CD4-positive, alpha-beta memory T cell (primary cell): ENCODE results near the gene UBE2E2. TPM values are rescaled to one million over a fixed set of nuclear protein-coding genes. Genes with fewer than 3 reads are reported as not detected.

Experiments
- CTCF ChIA-PET: fragments of 350-600 bp; sonication (Branson Sonifier 250); formaldehyde crosslinking; loops from one replicate; lab custom pipeline; 2021; ENCODE audit warnings: inconsistent platforms; ENCODE audit not compliant: partially characterized antibody; lab: Charles Lee
- POLR2A ChIA-PET: fragments of 350-600 bp; sonication (Branson Sonifier 250); formaldehyde crosslinking; loops from one replicate; lab custom pipeline; 2021; ENCODE audit not compliant: partially characterized antibody; lab: Charles Lee
- DNase-seq, 5 donors: peaks; one replicate each; pipeline versions ENCODE4 v3.0.0 to v3.0.0-alpha.2; 2020 to 2022; ENCODE audit warnings: mixed read lengths in 1 of 5
- H3K27ac ChIP-seq: one replicate; pipeline ENCODE4 v1.7.0; 2013; ENCODE audit warnings: low read depth, low read length
- H3K27me3 ChIP-seq: 2 replicates; pipeline ENCODE4 v1.7.0; 2013; ENCODE audit warnings: mild to moderate bottlenecking, low read length, moderate library complexity; ENCODE audit not compliant: insufficient read depth
- H3K36me3 ChIP-seq: 2 replicates; pipeline ENCODE4 v1.7.0; 2013; ENCODE audit warnings: mild to moderate bottlenecking, low read length, moderate library complexity; ENCODE audit not compliant: insufficient read depth
- H3K4me1 ChIP-seq: 2 replicates; pipeline ENCODE4 v1.7.0; 2013; ENCODE audit warnings: mild to moderate bottlenecking, low read length, moderate library complexity; ENCODE audit not compliant: insufficient read depth
- H3K4me3 ChIP-seq, 2 donors: one replicate each; pipeline ENCODE4 v1.7.0; 2013; ENCODE audit warnings: low read length in 2 of 2, mild to moderate bottlenecking in 1 of 2
- H3K9me3 ChIP-seq, 2 donors: one replicate each; pipeline ENCODE4 v1.7.0; 2013; ENCODE audit warnings: low read length in 2 of 2, control low read depth in 1 of 2; ENCODE audit not compliant: control insufficient read depth in 1 of 2
- H3K27ac Mint-ChIP-seq, 7 donors: one replicate each; pipeline ENCODE4 v1.8.0; 2020 to 2021; ENCODE audit warnings: mixed read lengths in 7 of 7, mild to moderate bottlenecking in 6 of 7, inconsistent platforms in 3 of 7, moderate library complexity in 3 of 7
- H3K27me3 Mint-ChIP-seq, 2 donors: one replicate each; pipeline ENCODE4 v1.8.0; 2020 to 2021; ENCODE audit warnings: mixed read lengths in 2 of 2
- H3K36me3 Mint-ChIP-seq, 2 donors: one replicate each; pipeline ENCODE4 v1.8.0; 2020 to 2021; ENCODE audit warnings: mixed read lengths in 2 of 2, inconsistent platforms in 1 of 2, mild to moderate bottlenecking in 1 of 2
- H3K4me1 Mint-ChIP-seq, 4 donors: one replicate each; pipeline ENCODE4 v1.8.0; 2020 to 2021; ENCODE audit warnings: mixed read lengths in 4 of 4, mild to moderate bottlenecking in 1 of 4
- H3K4me3 Mint-ChIP-seq, 8 donors: one replicate each; pipeline ENCODE4 v1.8.0; 2020 to 2021; ENCODE audit warnings: mixed read lengths in 8 of 8, mild to moderate bottlenecking in 7 of 8, moderate library complexity in 6 of 8, inconsistent platforms in 3 of 8
- H3K9me3 Mint-ChIP-seq, 8 donors: one replicate each; pipeline ENCODE4 v1.8.0; 2020 to 2021; ENCODE audit warnings: mixed read lengths in 8 of 8, mild to moderate bottlenecking in 5 of 8, inconsistent platforms in 3 of 8, moderate library complexity in 1 of 8
- intact Hi-C: fragments of 100-400 bp; cut with micrococcal nuclease; formaldehyde crosslinking; loops from one replicate; pipeline ENCODE4 v1.15.1; 2023
- polyA plus RNA-seq, 2 donors: library from polyadenylated mRNA; unstranded; fragments of 300-500 nt; fragmentation: Illumina TruSeq; gene quantifications; one replicate each; pipeline ENCODE4 v1.2.3, GENCODE V29; 2021
- total RNA-seq, 2 experiments: library from RNA; stranded (reverse); gene quantifications; one replicate each; pipeline ENCODE4 v1.2.3, GENCODE V29; 2021

Gene UBE2E2
- total and polyA plus RNA-seq, 4 experiments from 2014 or later: 1.3 to 4.7 (median 3.1) TPM

GRCh38 chr3:23262766-23263165, 59.6 kb downstream of the UBE2E2 start:
- no peak overlapping the region for H3K4me3 Mint-ChIP-seq
- no peaks in the 10 kb centered on the region for H3K36me3 Mint-ChIP-seq
- no peaks in the 10 kb centered on the region for H3K4me1 Mint-ChIP-seq
- no peak overlapping the region for H3K27ac Mint-ChIP-seq
- intact Hi-C loops: no loop called here
- no peaks in the 10 kb centered on the region for H3K36me3 ChIP-seq
- H3K9me3 ChIP-seq: no peaks in the 10 kb centered on the region
- ChIA-PET POLR2A (no interaction called here), CTCF (no interaction called here)
- no peaks in the 10 kb centered on the region for H3K27me3 Mint-ChIP-seq
- no peaks in the 10 kb centered on the region for H3K4me1 ChIP-seq
- H3K27ac ChIP-seq: no peak overlapping the region
- no peak overlapping the region for H3K4me3 ChIP-seq
- DNase-seq: no peak
- no peaks in the 10 kb centered on the region for H3K27me3 ChIP-seq
- peaks cover 0 to 12% (median 4%) of the 10 kb centered on the region in 8 donors for H3K9me3 Mint-ChIP-seq

GRCh38 chr3:23263796-23264195, 60.7 kb downstream of the UBE2E2 start:
- Histone ChIP-seq H3K9me3 (no peaks in the 10 kb centered on the region), H3K36me3 (no peaks in the 10 kb centered on the region), H3K4me1 (no peaks in the 10 kb centered on the region), H3K4me3 (no peak overlapping the region), H3K27me3 (no peaks in the 10 kb centered on the region), H3K27ac (no peak overlapping the region)
- Mint-ChIP-seq H3K27me3 (no peaks in the 10 kb centered on the region), H3K36me3 (no peaks in the 10 kb centered on the region), H3K4me3 (no peak overlapping the region), H3K4me1 (no peaks in the 10 kb centered on the region), H3K9me3 (peaks cover 0 to 12% (median 4%) of the 10 kb centered on the region in 8 donors), H3K27ac (no peak overlapping the region)
- no peak for DNase-seq
- ChIA-PET POLR2A (no interaction called here), CTCF (no interaction called here)
- intact Hi-C loops: no loop called here

GRCh38 chr3:23264413-23264812, 61.3 kb downstream of the UBE2E2 start:
- H3K27me3 Mint-ChIP-seq: no peaks in the 10 kb centered on the region
- Histone ChIP-seq H3K4me1 (no peaks in the 10 kb centered on the region), H3K27me3 (no peaks in the 10 kb centered on the region), H3K4me3 (no peak overlapping the region), H3K27ac (no peak overlapping the region), H3K9me3 (no peaks in the 10 kb centered on the region), H3K36me3 (no peaks in the 10 kb centered on the region)
- ChIA-PET POLR2A (no interaction called here), CTCF (no interaction called here)
- no peak overlapping the region for H3K27ac Mint-ChIP-seq
- H3K4me1 Mint-ChIP-seq: no peaks in the 10 kb centered on the region
- no peak overlapping the region for H3K4me3 Mint-ChIP-seq
- H3K9me3 Mint-ChIP-seq: peaks cover 0 to 12% (median 4%) of the 10 kb centered on the region in 8 donors
- intact Hi-C loops: no loop called here
- H3K36me3 Mint-ChIP-seq: no peaks in the 10 kb centered on the region
- no peak for DNase-seq

- Histone ChIP-seq H3K4me3 (no peak overlapping the region), H3K27me3 (no peaks in the 10 kb centered on the region), H3K4me1 (no peaks in the 10 kb centered on the region), H3K9me3 (no peaks in the 10 kb centered on the region), H3K27ac (no peak overlapping the region), H3K36me3 (no peaks in the 10 kb centered on the region)
- H3K4me3 Mint-ChIP-seq: no peak overlapping the region
- ChIA-PET POLR2A (no interaction called here), CTCF (no interaction called here)
- no peaks in the 10 kb centered on the region for H3K36me3 Mint-ChIP-seq
- H3K4me1 Mint-ChIP-seq: no peaks in the 10 kb centered on the region
- peaks cover 0 to 14% (median 7%) of the 10 kb centered on the region in 8 donors for H3K9me3 Mint-ChIP-seq
- no peaks in the 10 kb centered on the region for H3K27me3 Mint-ChIP-seq
- H3K27ac Mint-ChIP-seq: no peak overlapping the region
- no peak for DNase-seq
- intact Hi-C loops: no loop called here
Measured at GRCh38 chr3:23270423-23270822, 67.3 kb downstream of the UBE2E2 start.

- no peaks in the 10 kb centered on the region for H3K27me3 ChIP-seq
- no peaks in the 10 kb centered on the region for H3K9me3 ChIP-seq
- H3K4me1 ChIP-seq: no peaks in the 10 kb centered on the region
- CTCF ChIA-PET: no interaction called here
- peaks cover 0 to 12% (median 7%) of the 10 kb centered on the region in 8 donors for H3K9me3 Mint-ChIP-seq
- H3K27me3 Mint-ChIP-seq: no peaks in the 10 kb centered on the region
- no peaks in the 10 kb centered on the region for H3K36me3 Mint-ChIP-seq
- POLR2A ChIA-PET: no interaction called here
- H3K36me3 ChIP-seq: no peaks in the 10 kb centered on the region
- H3K4me3 ChIP-seq: no peak overlapping the region
- H3K27ac ChIP-seq: no peak overlapping the region
- DNase-seq: peak in 1 of 5 donors; percentile 0
- no peaks in the 10 kb centered on the region for H3K4me1 Mint-ChIP-seq
- no peak overlapping the region for H3K27ac Mint-ChIP-seq
- H3K4me3 Mint-ChIP-seq: no peak overlapping the region
- intact Hi-C loops: no loop called here
Measured at GRCh38 chr3:23271876-23272741, 69.0 kb downstream of the UBE2E2 start.

- peaks cover 0 to 12% (median 7%) of the 10 kb centered on the region in 8 donors for H3K9me3 Mint-ChIP-seq
Measured at GRCh38 chr3:23272820-23273219, 69.7 kb downstream of the UBE2E2 start.

GRCh38 chr3:23275061-23275460, 71.9 kb downstream of the UBE2E2 start:
- Histone ChIP-seq H3K27ac (no peak overlapping the region), H3K4me1 (no peaks in the 10 kb centered on the region), H3K36me3 (no peaks in the 10 kb centered on the region), H3K4me3 (no peak overlapping the region), H3K27me3 (no peaks in the 10 kb centered on the region), H3K9me3 (no peaks in the 10 kb centered on the region)
- Mint-ChIP-seq H3K4me1 (no peaks in the 10 kb centered on the region), H3K27ac (no peak overlapping the region), H3K27me3 (no peaks in the 10 kb centered on the region), H3K9me3 (peaks cover 0 to 9% (median 5%) of the 10 kb centered on the region in 8 donors), H3K36me3 (no peaks in the 10 kb centered on the region), H3K4me3 (no peak overlapping the region)
- intact Hi-C loops: no loop called here
- CTCF ChIA-PET: no interaction called here
- no peak for DNase-seq
- POLR2A ChIA-PET: no interaction called here

More at GRCh38 chr3:23272820-23273219, 69.7 kb downstream of the UBE2E2 start:
- Mint-ChIP-seq H3K4me3 (no peak overlapping the region), H3K27ac (no peak overlapping the region), H3K36me3 (no peaks in the 10 kb centered on the region), H3K27me3 (no peaks in the 10 kb centered on the region), H3K4me1 (no peaks in the 10 kb centered on the region)
- ChIA-PET POLR2A (no interaction called here), CTCF (no interaction called here)
- no peak for DNase-seq
- no peaks in the 10 kb centered on the region for H3K4me1 ChIP-seq
- intact Hi-C loops: no loop called here
- H3K9me3 ChIP-seq: no peaks in the 10 kb centered on the region
- H3K27me3 ChIP-seq: no peaks in the 10 kb centered on the region
- no peak overlapping the region for H3K27ac ChIP-seq
- H3K36me3 ChIP-seq: no peaks in the 10 kb centered on the region
- no peak overlapping the region for H3K4me3 ChIP-seq
